Activated naive CD4-positive, alpha-beta T cell treated with Interleukin-2 at 50 U/mL for 16 hours (primary cell): Measurements from ENCODE around the gene RFXANK.
"Not testable (repeated sequence)": the region's sequence is repeated elsewhere in the genome, so short reads cannot be mapped to it uniquely, and the experiment has no call there.

ENCODE experiments used
- DNase-seq: peaks from one replicate; pipeline ENCODE4 v3.0.0-alpha.2; 2020

RFXANK gene, protein sequence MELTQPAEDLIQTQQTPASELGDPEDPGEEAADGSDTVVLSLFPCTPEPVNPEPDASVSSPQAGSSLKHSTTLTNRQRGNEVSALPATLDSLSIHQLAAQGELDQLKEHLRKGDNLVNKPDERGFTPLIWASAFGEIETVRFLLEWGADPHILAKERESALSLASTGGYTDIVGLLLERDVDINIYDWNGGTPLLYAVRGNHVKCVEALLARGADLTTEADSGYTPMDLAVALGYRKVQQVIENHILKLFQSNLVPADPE

DNA sequence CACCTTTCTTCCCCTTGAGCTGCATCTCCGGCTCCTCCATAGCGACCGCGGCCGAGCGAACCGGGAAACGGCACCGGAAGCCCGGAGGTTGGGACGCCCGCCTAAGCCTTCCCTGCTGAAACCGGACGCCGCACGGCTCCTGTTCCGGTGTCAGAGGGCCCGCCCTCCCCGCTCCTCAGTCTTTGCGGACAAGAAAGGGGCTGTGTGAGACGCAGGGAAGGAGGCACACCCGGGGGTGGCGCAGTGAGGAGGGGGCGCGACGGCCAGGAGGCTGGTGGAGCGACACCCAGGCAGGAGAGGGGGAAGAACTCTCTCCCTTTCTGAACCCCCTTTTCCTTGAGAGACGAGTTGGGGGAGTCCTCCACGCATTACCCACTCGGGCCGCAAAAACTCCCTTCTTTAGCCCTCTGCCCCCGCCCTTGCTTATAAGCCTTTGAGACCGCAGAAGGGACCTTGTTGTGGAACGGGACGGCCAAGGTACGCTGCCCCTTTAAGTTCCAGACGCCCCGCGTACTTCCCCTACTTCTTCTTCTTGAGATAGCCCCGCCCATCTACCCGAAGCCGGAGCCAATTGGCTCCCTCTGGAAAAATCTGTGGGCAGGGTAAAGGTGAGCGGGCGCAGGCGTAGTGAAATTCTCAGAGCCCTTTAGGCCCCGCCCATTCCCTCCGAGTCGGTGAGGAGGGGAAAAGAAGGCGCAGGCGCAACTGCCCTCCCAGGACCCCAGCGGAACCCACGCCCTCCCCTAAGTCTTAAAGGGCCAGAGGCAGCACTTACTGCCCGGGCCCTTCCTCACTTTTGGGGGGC is at the start of gene RFXANK, which contains the start of gene BORCS8:
TSS of gene RFXANK (plus strand) at position 181 of the 805 bp plus-strand sequence. CDS start 1,689 bp downstream, outside the sequence.
TSS of gene BORCS8 (minus strand) at position 75 of the 805 bp plus-strand sequence. CDS start at position 40, 35 bp downstream.
- peak; percentile 99 for DNase-seq

DNA sequence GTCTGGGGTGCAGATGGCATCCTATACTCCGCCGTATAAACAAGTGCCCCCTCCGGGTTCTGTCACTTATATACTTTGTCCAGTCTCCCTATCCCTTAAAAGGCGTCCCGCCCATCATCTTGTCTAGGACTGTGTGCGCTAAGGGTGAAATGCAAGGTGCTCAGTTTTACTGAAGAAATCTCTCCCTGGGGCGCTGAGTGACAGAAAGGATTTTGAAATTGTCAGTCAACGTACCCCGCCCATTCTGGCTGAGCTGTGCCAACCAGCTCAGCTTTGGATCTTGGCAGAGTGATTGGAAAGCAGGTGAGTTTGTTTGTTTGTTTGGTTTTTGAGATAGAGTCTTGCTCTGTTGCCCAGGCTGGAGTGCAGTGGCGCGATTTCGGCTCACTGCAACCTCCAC is 49.7 kb upstream of the RFXANK start:
- DNase-seq: no peak

DNA sequence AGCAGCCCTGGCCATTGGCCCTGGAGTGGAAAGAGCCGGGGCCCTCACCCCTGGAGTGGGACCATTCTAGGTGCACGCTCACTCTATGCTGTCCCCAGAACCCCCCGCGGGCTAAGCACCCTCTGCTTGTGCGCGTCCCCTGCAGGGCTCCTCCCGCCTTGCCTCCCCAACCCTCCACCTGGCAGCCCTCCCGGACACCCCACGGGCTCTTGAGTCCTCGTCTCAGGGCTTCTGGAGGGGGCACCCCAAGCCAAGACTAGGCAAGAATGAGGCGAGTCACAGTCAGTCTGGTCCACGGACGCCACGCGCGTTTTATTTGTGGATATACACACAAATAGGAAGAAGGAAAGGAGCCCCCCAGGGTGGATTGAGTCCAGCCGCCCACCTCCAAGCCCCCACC is 46.8 kb upstream of the RFXANK start:
- no peak for DNase-seq

DNA sequence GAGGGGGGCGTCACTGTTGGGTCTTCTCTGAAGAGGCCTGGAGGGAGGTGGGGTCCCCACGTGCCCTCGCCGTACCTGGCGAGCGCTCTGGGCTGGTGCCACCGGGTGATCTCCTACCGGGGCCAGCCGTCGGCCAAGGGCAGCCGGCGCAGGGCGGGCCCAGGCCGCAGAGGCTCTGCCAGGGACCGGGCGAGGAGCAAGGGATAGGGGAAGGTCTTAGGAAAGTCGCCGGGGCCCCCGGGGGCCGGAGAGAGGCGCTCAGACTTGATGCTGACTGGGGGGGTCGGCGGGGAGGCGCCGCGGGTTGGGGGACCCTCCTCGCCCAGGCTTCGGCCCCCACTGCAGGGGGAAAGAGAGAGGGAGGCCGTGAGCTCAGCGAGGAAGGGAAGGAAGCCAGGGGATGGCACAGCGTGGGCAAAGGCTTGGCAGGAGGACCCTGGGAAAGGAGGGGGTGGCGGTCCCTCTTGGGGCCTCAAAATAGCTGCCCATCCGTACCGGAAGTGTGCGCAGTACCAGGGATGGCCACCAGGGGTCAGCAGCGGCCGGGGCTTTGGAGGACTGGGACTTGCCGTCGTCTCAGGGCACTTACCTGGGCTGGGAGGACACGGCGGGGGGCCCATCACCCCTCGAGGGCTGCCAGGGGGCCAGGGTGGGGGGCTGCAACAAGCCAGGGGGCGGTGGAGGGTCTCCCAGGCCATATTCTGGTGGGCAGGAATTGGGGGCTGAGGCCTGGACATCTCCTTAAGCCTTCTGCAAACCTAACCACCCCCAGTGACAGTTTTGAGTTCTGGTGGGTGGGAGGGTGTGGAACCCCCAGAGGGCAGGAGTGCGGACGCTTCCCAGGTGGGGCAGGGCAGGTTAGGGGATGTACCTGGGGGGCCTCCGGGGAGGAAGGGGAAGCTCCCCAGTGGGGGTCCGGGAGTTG is 46.1 kb upstream of the RFXANK start:
- DNase-seq: peak; percentile 88

DNA sequence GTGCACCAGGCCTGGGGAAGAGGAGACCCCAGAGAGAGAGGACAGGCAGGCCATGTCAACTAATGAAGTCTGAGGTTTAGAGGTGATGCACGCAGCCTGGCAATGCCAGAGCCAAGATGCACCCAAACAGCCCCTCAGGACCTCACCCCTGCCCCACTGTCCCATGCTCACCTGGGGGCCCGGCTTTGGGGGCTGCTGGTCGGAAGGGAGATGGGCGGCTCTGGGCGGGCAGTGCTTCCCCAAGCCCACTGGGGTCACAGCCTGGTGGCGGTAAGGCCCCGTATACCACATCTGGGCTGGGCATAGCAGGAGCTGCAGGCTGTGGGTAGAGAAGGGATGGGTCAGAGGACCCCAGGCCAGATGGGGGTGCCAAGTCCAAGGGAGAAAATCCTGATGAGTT is 45.2 kb upstream of the RFXANK start:
- DNase-seq: no peak

DNA sequence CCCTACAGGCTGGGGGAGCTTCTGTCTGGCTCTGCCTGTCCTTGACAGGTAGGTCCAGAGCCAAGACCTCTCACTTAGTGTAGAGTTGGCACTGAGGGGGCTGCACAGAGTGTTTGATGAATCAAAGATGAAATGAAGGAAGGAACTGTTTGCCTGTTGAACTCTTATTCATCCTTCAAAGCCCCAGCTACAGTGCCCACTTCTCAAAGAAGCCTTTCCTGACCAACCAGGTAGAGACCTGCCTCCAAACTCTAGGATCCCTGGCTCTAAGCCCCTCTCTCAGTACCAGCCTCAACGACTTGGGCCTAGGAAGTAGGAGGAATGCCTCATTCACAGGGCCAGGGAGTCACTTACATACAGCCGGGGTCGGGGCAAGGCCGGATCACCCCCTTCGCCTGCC is 44.7 kb upstream of the RFXANK start:
- no peak for DNase-seq

DNA sequence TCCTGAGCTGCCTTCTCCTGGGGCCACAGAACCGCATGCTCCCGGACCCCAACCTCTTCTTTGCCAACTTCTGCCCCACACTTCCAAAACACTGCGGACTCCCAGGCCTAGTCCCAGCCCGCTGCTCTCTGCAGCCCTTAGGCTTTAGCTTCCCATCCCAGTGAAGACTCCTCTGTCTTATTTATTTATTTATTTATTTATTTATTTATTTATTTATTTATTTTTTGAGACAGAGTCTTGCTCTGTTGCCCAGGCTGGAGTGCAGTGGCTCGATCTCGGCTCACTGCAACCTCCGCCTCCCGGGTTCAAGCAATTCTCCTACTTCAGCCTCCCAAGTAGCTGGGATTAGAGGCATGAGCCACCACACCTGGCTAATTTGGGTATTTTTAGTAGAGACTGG is 43.6 kb upstream of the RFXANK start:
- DNase-seq: not testable (repeated sequence)

DNA sequence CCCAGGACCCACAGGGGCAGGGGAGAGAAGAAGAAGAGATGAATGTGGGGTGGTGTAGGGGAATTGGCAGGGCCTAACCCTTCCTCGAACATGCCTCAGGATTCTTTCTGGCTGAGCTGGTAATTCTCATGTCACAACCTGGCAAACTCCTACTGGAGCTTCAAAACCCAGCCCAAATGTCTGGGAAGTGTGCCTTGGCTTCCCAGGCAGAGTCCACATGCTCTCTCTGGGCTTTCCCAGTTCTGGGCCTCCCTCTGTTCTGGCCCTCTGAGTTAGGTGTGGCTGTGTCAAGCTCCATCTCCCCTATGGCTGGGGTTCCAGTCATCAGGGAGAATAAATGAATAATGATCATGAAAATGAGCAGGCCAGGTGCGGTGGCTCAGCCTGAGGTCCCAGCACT is 42.6 kb upstream of the RFXANK start:
- DNase-seq: no peak

DNA sequence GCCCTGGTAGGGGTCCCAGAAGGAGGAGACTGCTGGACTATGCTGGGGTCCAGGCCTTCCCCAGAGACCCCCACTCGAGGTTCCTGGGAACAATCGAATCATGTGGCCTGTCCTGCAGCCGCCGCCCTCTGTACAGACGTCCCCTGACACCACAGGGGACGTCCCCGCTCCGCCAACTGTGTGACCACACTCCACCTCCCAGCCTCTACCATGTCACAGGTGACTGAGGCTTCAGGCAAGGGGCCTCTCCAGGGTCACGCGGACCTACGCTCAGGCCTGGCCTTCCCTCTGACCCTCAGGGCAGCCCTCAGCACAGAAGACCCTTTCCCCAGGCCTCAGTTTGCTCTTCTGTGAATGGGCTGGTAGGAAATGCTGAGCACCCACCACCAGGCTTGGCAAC is 40.6 kb upstream of the RFXANK start:
- DNase-seq: no peak

DNA sequence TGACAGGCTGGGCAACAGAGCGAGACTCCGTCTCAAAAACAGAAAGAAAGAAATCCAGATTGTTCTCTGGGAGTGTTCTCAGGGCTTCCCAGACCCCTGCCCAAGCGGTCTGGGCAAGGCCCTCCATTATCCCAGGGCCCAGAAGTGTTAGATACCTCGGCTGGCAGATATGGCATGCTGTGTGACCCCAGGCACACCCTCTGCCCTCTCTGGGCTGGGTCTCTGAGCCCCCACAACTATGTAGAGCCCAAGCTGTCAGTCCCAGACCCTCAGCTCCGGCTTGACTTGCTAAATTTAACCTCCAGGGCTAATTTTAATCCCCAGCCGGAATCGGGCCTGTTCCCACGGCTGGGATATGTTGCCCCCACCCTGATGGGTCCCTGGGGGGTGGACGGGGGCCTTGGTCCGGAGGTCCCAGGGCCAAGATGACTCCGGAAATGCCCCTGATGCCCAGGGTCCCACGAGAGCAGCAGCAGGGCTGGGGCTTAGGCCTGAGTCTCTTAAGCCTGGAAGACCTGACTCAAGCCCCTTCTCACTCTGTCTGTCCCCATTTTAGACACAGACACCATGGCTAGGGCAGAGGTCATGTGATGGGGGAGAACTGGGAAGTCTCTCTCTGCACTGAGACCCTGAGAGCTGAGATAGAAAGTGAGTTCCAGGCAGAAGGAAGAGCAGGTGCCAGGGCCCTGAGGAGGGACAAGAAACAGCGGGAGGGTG is 39.2 kb upstream of the RFXANK start:
- DNase-seq: no peak

DNA sequence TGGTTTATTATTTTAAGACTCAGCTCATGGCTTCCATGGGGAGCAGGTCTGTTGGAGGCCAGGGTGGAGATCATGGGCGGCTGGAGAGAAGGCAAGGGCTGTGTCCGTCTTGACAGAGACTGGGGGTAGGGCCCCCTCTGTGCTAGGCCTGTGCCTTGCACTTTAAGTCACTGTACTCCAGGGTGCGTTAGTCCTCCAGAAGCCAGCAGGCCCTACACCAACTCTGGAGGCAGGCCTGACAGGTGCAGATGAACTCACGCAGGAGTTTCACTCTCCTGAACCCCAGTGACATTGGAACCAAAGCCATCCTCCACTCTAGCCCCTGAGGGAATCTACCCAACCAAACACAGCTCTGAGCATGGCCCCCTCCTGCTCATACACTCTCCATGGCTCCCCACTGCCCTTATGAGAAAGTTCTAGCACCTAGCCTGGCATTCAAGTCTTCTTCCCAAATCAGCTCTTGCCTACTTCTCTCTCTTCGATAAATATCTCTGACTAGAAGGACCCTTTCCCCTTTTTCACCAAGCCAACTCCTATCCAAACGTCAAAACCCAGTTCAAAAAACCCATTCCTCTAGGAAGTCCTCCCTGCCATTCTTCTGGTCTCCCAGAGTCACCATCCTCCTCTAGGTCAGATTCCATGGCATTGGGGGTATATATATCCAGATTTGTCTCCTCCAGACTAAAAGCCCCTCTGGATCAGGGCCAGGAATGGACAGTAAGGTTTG is 37.1 kb upstream of the RFXANK start:
- DNase-seq: no peak

DNA sequence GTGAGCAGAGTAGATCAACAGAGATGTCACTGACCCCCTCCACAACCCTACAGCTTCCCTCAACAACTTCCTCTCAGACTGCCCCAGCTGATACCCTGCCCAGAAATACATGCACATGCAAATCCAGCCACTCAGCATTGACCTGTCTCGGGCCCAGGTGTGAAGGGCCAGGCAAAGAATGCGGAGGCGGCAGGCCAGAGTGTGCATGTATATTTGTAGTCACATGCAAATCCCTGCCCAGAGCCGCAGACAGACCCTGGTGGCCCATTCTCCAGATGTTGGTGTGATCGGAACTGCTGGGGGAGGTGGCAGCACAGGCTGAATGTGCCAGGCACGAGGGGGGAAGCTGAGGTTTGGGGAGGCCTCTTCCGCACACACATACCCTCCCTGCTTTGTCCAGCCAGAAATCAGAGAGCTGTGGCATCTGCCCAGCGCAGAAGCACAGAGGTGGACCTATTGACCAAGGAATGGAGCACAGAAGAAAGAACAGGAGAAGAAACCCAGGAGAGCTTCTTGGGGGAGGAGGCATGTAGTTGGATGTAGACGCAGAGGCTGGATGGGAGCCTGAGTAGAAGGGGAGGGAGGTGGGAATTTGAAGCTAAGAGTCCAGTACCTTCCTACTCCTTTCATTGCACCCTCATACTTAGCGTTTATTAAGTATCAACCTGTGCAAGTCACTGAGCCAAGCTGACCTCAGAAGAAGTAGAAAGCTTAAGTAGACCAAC is 36.4 kb upstream of the RFXANK start:
- DNase-seq: no peak

DNA sequence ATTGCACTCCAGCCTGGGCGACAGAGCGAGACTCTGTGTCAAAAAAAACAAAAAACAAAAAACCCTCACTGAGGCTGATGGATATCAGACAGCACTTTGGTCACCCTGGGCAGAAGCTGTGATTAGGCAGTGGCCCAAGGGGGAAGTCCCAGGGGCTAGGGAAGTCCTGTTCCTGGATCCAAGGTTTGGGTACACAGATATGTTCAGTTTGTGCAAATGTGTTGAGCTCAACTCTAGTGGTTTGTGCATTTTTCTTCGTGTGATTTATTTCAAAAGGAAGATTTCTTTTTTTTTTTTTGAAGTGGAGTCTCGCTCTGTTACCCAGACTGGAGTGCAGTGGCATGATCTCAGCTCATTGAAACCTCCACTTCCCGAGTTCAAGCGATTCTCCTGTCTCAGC is 34.2 kb upstream of the RFXANK start:
- no peak for DNase-seq

DNA sequence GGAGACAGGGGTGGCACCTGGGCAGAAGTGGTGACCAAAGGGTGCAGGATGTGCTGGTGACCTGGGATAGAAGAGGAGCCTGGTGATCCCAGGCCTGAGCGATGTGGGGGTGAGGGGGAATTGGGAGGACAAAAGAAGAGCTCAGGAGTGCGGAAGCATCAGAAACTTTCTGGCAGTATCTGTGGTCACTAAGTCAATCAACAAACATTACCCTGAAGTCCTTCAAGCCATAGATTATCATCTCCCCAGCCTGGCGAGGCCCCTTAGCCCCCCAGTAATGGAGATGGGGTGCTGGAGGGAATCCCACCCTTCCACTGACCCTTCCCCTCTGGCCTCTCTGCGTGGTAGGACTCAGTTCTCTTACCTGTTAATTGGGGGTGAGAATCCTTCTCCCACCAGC is 32.5 kb upstream of the RFXANK start:
- no peak for DNase-seq

DNA sequence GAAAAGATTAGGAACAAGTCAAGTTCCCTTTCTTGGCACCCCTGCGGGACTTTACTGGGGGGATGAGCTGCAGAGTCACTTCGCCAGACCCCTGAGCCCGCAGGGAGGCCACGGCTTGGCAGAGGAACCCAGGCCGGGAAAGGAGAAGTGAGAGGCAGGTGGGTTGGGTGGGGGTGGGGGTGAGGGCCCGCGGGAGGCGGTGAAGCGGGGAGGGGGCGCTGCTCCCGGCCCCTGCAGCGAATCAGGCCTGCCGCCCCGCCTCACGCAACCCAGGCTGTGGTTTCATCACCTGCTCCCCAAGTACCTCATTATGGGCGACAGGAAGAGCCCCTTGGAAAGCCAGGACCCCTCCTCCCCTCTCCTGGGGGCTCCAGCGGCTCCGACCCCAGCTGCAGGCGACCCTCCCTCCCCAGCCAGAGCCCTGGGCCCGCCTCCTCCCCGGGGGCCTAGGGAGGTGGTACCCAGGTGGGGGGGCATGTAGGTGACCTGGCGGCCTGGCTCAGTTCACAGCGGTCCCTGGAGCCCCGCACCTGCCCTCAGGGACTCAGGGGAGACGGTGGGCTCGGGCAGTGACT is 31.5 kb upstream of the RFXANK start:
- no peak for DNase-seq

DNA sequence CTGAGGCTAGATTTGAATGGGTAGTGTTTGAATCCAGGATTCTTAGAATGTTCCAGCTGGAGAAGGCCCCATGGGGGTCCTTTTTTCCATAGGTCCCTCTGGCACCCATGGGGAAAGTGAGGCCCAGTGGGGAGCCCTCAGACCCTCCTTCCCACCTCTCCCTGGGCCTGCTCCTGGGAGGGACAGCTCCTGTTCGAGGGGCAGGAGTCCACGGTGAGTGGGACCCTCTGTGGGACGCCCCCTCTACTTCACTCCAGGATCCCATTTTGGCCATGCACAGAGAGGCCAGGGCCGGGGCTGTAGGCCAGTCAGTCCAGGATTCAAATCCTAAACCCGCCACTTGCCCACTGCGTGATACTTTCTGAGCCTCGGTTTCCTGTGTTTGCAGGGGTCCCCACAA is 29.6 kb upstream of the RFXANK start:
- DNase-seq: no peak

DNA sequence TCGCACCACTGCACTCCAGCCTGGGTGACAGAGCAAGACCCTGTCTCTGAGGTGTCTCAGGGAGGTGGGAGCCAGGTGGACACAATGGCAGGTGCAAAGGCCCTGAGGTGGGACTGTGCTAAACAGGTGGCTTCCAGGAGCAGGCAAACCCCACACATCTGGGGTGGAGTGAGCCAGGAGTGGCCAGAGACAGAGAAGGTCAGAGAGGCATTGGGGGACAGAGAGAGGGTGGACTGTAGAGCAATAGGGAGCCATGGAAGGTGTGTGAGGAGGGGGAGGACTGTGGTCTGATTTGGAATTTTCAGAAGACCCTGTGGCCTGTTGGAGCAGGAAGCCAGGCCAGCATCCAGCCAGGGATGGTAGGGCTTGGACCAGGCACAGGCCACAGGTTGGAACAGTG is 26.7 kb upstream of the RFXANK start:
- no peak for DNase-seq

DNA sequence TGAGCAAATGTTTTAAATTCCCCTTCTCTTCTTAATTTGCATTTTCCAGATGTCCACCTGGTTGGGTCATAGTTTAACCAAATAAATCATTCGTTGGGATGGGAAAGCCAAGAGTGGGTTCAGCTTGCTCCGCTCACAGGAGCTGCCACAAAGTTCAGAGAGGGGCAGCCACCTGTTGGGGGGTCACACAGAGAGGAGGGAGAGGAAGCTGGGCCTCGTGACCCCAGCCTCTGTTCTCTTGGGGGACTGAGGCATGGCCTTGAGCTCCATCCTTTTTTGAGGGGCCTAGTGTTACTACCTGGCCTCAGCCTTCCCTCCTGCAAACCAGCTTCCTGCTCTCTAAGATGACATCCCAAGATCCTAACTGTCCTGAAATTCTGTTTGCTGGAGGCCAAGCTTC is 24.4 kb upstream of the RFXANK start:
- DNase-seq: no peak

DNA sequence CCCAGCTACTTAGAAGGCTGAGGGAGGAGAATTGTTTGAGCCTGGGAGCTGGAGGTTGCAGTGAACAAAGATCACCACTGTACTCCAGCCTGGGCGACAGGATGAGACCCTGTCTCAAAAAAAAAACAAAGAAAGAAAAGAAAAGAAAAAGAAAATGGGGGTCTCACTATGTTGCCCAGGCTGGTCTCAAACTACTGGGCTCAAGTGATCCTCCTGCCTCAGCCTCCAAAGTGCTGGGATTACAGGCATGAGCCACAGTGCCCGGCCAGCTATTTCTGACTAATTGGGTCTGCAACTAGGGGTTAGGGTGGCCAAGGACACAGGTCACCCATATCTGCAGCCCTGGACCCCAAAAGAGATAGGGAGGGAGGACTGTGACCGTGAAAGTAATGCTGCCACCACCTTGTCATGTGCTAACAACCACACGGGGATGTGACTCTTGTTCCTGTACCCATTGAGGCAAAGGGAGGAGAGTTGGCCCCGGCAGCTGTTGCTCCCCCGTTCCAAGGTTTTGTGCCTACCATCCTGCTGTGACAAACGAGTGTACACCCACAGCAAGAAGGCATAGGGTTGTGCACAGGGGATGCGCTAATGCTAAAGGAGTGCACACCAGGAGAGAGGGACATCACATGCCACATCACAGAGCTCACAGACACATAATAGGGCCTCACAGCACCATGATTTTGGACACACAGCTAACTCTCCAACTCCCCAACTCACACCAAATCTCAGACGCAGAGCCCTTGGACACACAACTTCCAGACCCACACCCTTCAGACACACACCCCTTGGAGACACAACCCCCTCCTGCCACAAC is 22.6 kb upstream of the RFXANK start:
- no peak for DNase-seq
